Endodermal cell (in vitro differentiated cells): ENCODE data around the gene SOX8. TPM values are rescaled to one million over a fixed set of nuclear protein-coding genes. Genes with fewer than 3 reads are reported as not detected.

Source experiments
- DNase-seq: peaks from one replicate; pipeline ENCODE4 v3.0.0-alpha.2; 2017
- H3K27ac ChIP-seq: 2 replicates; pipeline ENCODE4 v1.5.1; 2013; ENCODE audit warnings: mild to moderate bottlenecking, low read depth, low read length, moderate library complexity
- H3K27me3 ChIP-seq: 2 replicates; pipeline ENCODE4 v1.6.1; 2013; ENCODE audit warnings: mild to moderate bottlenecking, low read length, moderate library complexity; ENCODE audit not compliant: insufficient read depth, control insufficient read depth, poor library complexity, severe bottlenecking
- H3K36me3 ChIP-seq: 2 replicates; pipeline ENCODE4 v1.7.0; 2013; ENCODE audit warnings: mild to moderate bottlenecking, low read length, moderate library complexity; ENCODE audit not compliant: control insufficient read depth, insufficient read depth
- H3K4me1 ChIP-seq: one replicate; pipeline ENCODE4 v1.7.0; 2013; ENCODE audit warnings: low read length; ENCODE audit not compliant: control insufficient read depth, insufficient read depth
- H3K4me3 ChIP-seq: 2 replicates; pipeline ENCODE4 v1.5.1; 2013; ENCODE audit warnings: mild to moderate bottlenecking, low read length, moderate library complexity
- H3K9ac ChIP-seq: 2 replicates; pipeline ENCODE4 v1.6.1; 2013; ENCODE audit warnings: mild to moderate bottlenecking, low read length, moderate library complexity; ENCODE audit not compliant: poor library complexity, severe bottlenecking; ENCODE audit errors: extremely low read depth
- H3K9me3 ChIP-seq: 2 replicates; pipeline ENCODE4 v1.6.1; 2013; ENCODE audit warnings: mild to moderate bottlenecking, low read length, moderate library complexity; ENCODE audit not compliant: control insufficient read depth
- H3K27ac Mint-ChIP-seq: 2 replicates; pipeline ENCODE4 v1.8.0; 2020; ENCODE audit warnings: mixed read lengths
- H3K27me3 Mint-ChIP-seq: 2 replicates; pipeline ENCODE4 v1.8.0; 2021; ENCODE audit warnings: mild to moderate bottlenecking, mixed read lengths; ENCODE audit not compliant: insufficient read depth
- H3K36me3 Mint-ChIP-seq: 2 replicates; pipeline ENCODE4 v1.8.0; 2020; ENCODE audit warnings: low read depth, mixed read lengths
- H3K4me1 Mint-ChIP-seq: 2 replicates; pipeline ENCODE4 v1.8.0; 2020; ENCODE audit warnings: mixed read lengths
- H3K4me3 Mint-ChIP-seq: 2 replicates; pipeline ENCODE4 v1.8.0; 2020; ENCODE audit warnings: mild to moderate bottlenecking, moderate library complexity, mixed read lengths
- H3K9me3 Mint-ChIP-seq: 2 replicates; pipeline ENCODE4 v1.8.0; 2020; ENCODE audit warnings: mild to moderate bottlenecking, mixed read lengths
- WGBS, 2 experiments: methylation state at CpG; one replicate each; pipeline versions ENCODE4 v1.1.5 to v1.1.7; 2013; ENCODE audit warnings: missing lambda C conversion rate in 2 of 2, mixed read lengths in 1 of 2; ENCODE audit not compliant: insufficient coverage in 1 of 2, insufficient read length in 1 of 2; 5-methylcytosine and 5-hydroxymethylcytosine counted together
- total RNA-seq, 2 donors: library from RNA; stranded (reverse); fragmentation: NEBNext Ultra II Directional in 1 of 2; extraction: Animal tissue kit (Norgen Biotek cat#: 25700) in 1 of 2; gene quantifications; 2 replicates in 1 of 2; 3 replicates in 1 of 2; pipeline ENCODE4 v1.2.1, GENCODE V29; 2021
- TF ChIP-seq, protein P1 (sequence below): fragments of 200-600 bp; sonication (generic); conservative IDR thresholded peaks from 2 replicates; pipeline ENCODE4 v1.5.0; 2021; ENCODE audit warnings: antibody characterized with exemption, mild to moderate bottlenecking

SOX8 gene
- total RNA-seq, 2 donors from 2014 or later: 0.69 to 5.1 TPM

DNA sequence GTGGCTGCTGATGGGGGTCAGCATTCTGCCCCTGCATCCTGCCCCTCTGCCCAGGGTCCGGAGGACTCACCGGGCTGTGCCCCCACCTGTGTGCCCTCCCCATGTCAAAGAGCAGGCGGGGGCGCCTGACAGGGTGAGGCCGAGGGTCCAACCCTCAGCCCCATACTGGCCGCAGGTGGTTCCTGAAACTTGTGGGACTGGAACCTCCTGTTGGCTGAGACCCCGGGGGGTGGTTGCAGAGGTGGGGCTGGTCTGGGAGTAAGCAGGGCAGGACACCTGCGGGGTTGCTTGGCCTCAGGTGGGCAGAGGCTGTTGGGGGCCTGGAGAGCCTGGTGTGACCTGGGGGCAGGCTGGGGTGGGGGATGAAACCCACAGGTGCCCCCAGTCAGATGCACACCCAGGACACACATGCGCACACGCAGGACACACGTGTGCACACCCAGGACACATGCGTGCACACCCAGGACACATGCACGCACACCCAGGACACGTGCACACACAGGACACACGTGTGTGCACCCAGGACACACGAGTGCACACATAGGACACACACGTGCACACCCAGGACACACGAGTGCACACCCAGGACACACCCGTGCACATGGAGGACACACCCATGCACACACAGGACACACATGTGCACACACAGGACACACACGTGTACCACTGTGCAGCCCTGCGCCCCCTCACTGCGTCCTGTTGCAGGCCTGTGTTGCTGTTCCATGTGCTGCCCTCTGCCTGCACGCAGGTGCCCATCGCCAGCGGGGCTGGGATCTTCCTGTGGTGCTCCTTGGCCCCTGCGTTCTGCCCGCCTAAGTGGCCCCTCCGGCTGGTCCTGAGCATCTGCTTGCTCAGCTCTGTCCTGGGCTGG lies 31.4 kb downstream of the SOX8 start:
- TF ChIP-seq, protein P1, sequence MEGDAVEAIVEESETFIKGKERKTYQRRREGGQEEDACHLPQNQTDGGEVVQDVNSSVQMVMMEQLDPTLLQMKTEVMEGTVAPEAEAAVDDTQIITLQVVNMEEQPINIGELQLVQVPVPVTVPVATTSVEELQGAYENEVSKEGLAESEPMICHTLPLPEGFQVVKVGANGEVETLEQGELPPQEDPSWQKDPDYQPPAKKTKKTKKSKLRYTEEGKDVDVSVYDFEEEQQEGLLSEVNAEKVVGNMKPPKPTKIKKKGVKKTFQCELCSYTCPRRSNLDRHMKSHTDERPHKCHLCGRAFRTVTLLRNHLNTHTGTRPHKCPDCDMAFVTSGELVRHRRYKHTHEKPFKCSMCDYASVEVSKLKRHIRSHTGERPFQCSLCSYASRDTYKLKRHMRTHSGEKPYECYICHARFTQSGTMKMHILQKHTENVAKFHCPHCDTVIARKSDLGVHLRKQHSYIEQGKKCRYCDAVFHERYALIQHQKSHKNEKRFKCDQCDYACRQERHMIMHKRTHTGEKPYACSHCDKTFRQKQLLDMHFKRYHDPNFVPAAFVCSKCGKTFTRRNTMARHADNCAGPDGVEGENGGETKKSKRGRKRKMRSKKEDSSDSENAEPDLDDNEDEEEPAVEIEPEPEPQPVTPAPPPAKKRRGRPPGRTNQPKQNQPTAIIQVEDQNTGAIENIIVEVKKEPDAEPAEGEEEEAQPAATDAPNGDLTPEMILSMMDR: no peak
- no peaks in the 10 kb centered on the region for H3K9me3 ChIP-seq
- no peaks in the 10 kb centered on the region for H3K36me3 ChIP-seq
- no peaks in the 10 kb centered on the region for H3K27me3 ChIP-seq
- 92 to 93% methylated on average over 13 to 28 of the region's 28 CpGs for WGBS, 2 experiments
- H3K27me3 Mint-ChIP-seq: no peaks in the 10 kb centered on the region
- H3K4me1 Mint-ChIP-seq: no peaks in the 10 kb centered on the region
- H3K4me3 Mint-ChIP-seq: no peak overlapping the region
- no peak overlapping the region for H3K27ac ChIP-seq
- H3K9me3 Mint-ChIP-seq: no peaks in the 10 kb centered on the region
- no peak overlapping the region for H3K4me3 ChIP-seq
- no peak for DNase-seq
- H3K27ac Mint-ChIP-seq: no peak overlapping the region
- H3K9ac ChIP-seq: no peak overlapping the region
- no peaks in the 10 kb centered on the region for H3K4me1 ChIP-seq
- H3K36me3 Mint-ChIP-seq: no peaks in the 10 kb centered on the region

DNA sequence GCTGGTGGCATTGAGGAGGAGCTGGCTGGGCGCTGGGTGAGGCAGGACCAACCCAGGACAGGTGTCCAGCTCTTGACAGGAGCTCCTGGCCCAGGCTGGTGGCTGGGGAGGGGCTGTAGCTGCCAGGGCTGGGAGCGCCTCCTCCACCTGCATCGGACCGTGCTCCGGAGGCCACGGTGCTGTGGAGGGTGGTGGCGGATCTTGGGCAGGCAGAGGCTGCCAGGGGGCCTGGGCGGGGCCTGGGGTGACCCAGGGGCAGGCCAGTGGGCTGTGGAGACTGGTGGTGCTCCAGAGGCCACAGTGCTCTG lies 32.0 kb downstream of the SOX8 start:
- H3K4me1 Mint-ChIP-seq: peaks cover under 1% of the 10 kb centered on the region
- no peaks in the 10 kb centered on the region for H3K27me3 Mint-ChIP-seq
- no peak overlapping the region for H3K27ac Mint-ChIP-seq
- no peak overlapping the region for H3K4me3 Mint-ChIP-seq
- Histone ChIP-seq H3K27me3 (no peaks in the 10 kb centered on the region), H3K27ac (no peak overlapping the region), H3K4me3 (no peak overlapping the region), H3K36me3 (no peaks in the 10 kb centered on the region), H3K4me1 (no peaks in the 10 kb centered on the region), H3K9ac (no peak overlapping the region), H3K9me3 (no peaks in the 10 kb centered on the region)
- WGBS, 2 experiments: 93% methylated on average over 8 of the region's 8 CpGs; no CpG with 5 or more reads in 1 of the 2 experiments
- H3K36me3 Mint-ChIP-seq: no peaks in the 10 kb centered on the region
- DNase-seq: no peak
- no peaks in the 10 kb centered on the region for H3K9me3 Mint-ChIP-seq
- TF ChIP-seq, protein P1: no peak

DNA sequence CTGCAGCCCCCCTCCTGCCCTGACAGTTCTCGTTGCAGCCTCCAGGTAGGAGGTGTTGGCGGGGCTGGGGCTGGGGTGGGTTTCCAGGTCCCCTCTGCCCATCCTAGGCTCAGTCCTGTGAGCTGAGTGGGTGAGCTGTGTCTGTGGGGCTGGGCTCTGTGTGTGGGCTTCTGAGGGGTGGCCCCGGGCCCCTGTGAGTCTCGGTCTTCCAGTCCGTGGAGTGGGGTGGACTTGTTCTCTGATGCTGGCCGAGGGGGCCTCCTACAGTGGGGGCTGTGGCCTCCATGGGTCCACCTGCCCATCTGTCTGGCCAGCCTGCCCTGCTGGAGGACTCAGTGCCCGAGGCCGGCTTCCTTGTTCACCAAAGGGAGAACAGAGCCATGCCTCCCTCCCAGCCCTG lies 32.7 kb downstream of the SOX8 start:
- H3K4me1 Mint-ChIP-seq: peaks cover 7% of the 10 kb centered on the region
- Histone ChIP-seq H3K4me1 (no peaks in the 10 kb centered on the region), H3K36me3 (no peaks in the 10 kb centered on the region), H3K9ac (no peak overlapping the region), H3K4me3 (no peak overlapping the region), H3K27me3 (no peaks in the 10 kb centered on the region), H3K27ac (no peak overlapping the region), H3K9me3 (no peaks in the 10 kb centered on the region)
- TF ChIP-seq, protein P1: no peak
- no peaks in the 10 kb centered on the region for H3K36me3 Mint-ChIP-seq
- H3K27me3 Mint-ChIP-seq: no peaks in the 10 kb centered on the region
- no peak for DNase-seq
- H3K4me3 Mint-ChIP-seq: no peak overlapping the region
- no peak overlapping the region for H3K27ac Mint-ChIP-seq
- WGBS, 2 experiments: 87 to 97% methylated on average over 6 to 8 of the region's 8 CpGs
- no peaks in the 10 kb centered on the region for H3K9me3 Mint-ChIP-seq
